Fibroblast of villous mesenchyme (primary cell): ENCODE data around the gene ST3GAL5. TPM values are rescaled to one million over a fixed set of nuclear protein-coding genes. Genes with fewer than 3 reads are reported as not detected.
A peak's percentile ranks its signal among the peaks of the same experiment; 100 is the strongest.

ENCODE experiments used
- DNase-seq: peaks from one replicate; pipeline ENCODE4 v3.0.0-alpha.2; 2010; ENCODE audit warnings: low read depth
- H3K4me3 ChIP-seq: 2 replicates; pipeline ENCODE4 v1.5.1; 2011; ENCODE audit warnings: low read depth, mild to moderate bottlenecking, low read length
- CTCF ChIP-seq: IDR thresholded peaks from 2 replicates; pipeline ENCODE4 v1.5.1; 2012; ENCODE audit warnings: low read depth, mild to moderate bottlenecking, low read length; ENCODE audit not compliant: insufficient read depth
- total RNA-seq: library from RNA; depleted of rRNA; stranded (reverse); fragments of >200 nt; gene quantifications from 2 replicates; pipeline ENCODE4 v1.2.3, GENCODE V29; 2012

ST3GAL5 gene
- total RNA-seq: 25.8 and 27.6 TPM in 2 replicates

GRCh38 chr2:85888684-85889626, at the start of gene ST3GAL5:
ST3GAL5 (minus strand) TSS chr2:85888990; CDS start chr2:85888905, 85 bp downstream.
- H3K4me3 ChIP-seq: peak within 1 kb of the TSS; percentile 82
- peak; percentile 87 for DNase-seq
- TF ChIP-seq CTCF: peak; percentile 60

GRCh38 chr2:85938456-85938855, 49.7 kb upstream of the ST3GAL5 start:
- no peak for TF ChIP-seq CTCF
- H3K4me3 ChIP-seq: no peak overlapping the region
- DNase-seq: no peak

DNA sequence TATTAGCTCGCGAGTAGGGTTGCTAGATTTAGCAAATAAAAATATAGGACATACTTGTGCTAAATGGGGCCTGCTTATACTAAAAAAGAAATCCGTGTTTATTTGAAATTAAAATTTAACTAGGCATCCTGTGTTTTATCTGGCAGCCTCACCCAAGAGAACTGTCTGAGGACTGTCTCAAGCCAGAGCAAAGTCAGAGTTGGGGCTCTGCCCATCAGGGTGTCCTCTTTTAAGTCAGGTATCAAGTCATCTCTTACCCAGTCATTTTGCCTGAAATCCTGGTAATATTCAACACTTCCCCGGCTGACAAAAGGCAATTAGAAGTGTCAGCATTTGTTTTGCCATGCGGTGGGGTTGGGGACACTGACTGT, 48.3 kb upstream of the ST3GAL5 start:
- no peak overlapping the region for H3K4me3 ChIP-seq
- no peak for TF ChIP-seq CTCF
- DNase-seq: no peak

DNA sequence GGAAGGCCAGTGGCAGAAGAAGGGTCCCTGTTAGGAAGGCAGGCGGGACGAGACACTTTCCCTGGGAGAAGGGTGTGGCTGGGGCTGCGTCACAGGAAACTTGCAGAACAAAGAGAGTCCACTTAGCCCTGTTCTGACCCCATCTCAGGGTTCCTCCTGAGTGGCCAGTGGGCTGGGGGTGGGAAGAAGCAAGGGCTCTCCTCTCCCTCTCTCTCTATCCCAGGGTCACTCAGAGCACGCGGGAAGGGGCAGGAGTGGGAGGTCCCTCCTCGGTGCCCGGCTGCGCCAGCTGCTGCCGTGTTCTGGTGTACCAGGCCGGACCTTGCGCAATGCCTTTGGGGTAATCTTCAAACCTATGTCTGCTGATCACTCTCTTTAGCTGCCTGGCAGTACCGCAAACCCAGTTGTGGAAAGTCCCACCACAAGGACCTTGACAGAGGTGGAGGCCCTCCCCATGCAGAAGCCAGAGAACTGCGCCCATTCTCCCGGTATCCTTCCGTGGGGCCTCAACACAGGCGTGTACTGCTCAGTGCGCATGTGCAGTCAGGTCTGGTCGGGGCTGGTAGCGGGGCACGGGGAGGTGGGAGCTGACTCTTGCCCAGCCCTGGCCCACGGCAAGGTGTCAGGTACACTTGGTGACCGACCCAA, 47.8 kb upstream of the ST3GAL5 start:
- no peak overlapping the region for H3K4me3 ChIP-seq
- no peak for TF ChIP-seq CTCF
- DNase-seq: no peak

DNA sequence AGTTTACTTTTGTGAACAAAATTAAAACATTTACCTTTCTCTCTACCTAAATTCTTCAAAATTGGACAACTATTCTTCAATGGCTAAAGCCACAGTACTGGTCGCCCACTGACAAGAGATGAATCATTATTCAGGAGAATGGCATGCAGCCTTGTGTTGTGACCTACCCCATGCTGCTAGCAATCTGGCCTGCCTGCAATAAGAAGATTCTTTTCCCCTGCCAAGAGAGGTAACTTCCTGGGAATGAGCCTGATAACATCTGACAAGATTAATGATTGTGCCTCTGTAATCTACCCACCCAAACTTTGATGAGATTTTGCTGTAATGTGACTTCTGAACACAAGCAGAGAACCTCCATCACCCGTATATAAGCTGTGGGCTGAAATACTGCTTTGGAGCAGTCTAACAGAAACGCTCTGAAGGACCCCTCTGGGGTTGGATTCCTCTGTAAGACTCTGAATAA, 47.0 kb upstream of the ST3GAL5 start:
- DNase-seq: peak; percentile 74
- no peak for TF ChIP-seq CTCF
- no peak overlapping the region for H3K4me3 ChIP-seq

GRCh38 chr2:85935170-85935745, 46.5 kb upstream of the ST3GAL5 start:
- peak; percentile 49 for DNase-seq
- H3K4me3 ChIP-seq: no peak overlapping the region
- no peak for TF ChIP-seq CTCF
